GM18951 (cell line): ENCODE results near the gene EXOC4.
"Not testable (repeated sequence)": the region's sequence is repeated elsewhere in the genome, so short reads cannot be mapped to it uniquely, and the experiment has no call there.

Experiments
- POLR2A ChIP-seq: IDR thresholded peaks from 4 replicates; pipeline ENCODE4 v1.6.1; 2011; ENCODE audit warnings: mild to moderate bottlenecking; ENCODE audit not compliant: insufficient read length, insufficient read depth; ENCODE audit errors: extremely low read depth
- in situ Hi-C: fragments of 300-500 bp; cut with MboI; formaldehyde crosslinking; loops from one replicate; pipeline ENCODE4 v1.12.0; 2022; ENCODE audit warnings: low sequenced_read_pairs, mixed read lengths, inconsistent platforms; ENCODE audit not compliant: unreplicated experiment

EXOC4 gene

DNA sequence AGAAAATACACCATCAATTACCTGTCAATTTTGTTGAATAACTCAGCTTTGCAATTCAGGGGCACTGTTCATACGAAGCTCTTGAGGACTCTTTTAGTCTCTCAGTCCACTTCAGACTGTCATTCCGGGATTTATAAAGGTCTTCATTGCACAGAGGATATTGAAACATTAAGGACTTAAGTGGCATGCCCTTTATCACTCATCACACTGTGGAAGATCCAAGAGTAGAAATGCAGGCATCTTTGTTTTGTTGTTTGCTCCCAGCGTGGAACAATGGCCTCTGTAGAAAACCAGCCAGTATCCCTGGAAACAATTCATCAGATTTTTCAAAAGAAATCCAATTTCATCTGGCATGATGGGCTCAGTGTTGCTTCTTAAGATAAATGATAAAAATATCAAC is 808.0 kb downstream of the EXOC4 start:
- no peak for TF ChIP-seq POLR2A
- in situ Hi-C loops, result no loop called here

- in situ Hi-C loops, result no loop called here
- no peak for TF ChIP-seq POLR2A
Observed at GRCh38 chr7:134062460-134062859, 809.6 kb downstream of the EXOC4 start.

GRCh38 chr7:134065415-134065814 is 812.5 kb downstream of the EXOC4 start:
- in situ Hi-C loops, result no loop called here
- no peak for TF ChIP-seq POLR2A

DNA sequence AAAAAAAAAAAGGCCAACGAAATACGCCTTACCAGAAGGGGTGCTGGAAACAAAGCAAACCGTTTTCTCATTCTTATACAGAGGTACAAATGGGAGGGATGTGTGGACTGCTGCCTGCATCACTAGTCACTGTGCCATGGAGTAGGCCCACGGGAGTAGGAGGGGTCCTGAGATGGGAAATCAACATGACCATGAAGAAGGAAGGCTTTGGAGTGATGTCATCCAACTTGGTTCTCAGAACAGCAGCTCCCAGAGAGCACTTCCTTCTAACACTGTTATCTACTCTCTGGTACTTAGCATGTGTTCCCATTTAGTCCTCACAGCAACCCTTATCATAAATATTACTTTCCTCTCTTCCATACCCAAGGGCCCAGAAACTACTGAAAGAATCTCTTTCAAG is 814.3 kb downstream of the EXOC4 start:
- in situ Hi-C loops, result no loop called here

GRCh38 chr7:134068670-134069069 is 815.8 kb downstream of the EXOC4 start:
- TF ChIP-seq POLR2A, result no peak
- in situ Hi-C loops, result no loop called here

More for the DNA sequence above, 814.3 kb downstream of the EXOC4 start:
- no peak for TF ChIP-seq POLR2A

DNA sequence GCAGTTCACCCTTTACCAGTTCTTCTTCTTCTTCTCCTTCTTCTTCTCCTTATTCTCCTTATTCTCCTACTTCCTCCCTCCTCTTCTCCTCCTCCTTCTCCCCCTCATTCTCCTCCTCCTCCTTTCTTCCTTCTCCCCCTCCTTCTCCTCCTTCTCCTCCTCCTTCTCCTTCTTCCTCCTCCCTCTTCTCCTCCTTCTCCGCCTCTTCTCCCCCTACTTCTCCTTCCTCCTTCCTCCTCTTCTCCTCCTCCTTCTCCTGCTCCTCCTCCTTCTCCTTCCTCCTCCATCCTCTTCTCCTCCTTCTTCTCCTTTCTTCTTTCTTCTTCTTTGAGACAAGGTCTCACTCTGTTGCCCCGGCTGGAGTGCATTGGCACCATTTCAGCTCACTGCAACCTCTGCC is 816.3 kb downstream of the EXOC4 start:
- no peak for TF ChIP-seq POLR2A
- in situ Hi-C loops, result no loop called here

GRCh38 chr7:134070673-134071072 is 817.8 kb downstream of the EXOC4 start:
- in situ Hi-C loops, result no loop called here

GRCh38 chr7:134071355-134072331 is 818.8 kb downstream of the EXOC4 start:
- TF ChIP-seq POLR2A, result no peak
- in situ Hi-C loops, result no loop called here

More at GRCh38 chr7:134070673-134071072, 817.8 kb downstream of the EXOC4 start:
- TF ChIP-seq POLR2A, result no peak

- in situ Hi-C loops, result no loop called here
- TF ChIP-seq POLR2A, result no peak
Observed at GRCh38 chr7:134073276-134073675, 820.4 kb downstream of the EXOC4 start.

GRCh38 chr7:134075799-134076198 is 822.9 kb downstream of the EXOC4 start:
- in situ Hi-C loops, result no loop called here
- TF ChIP-seq POLR2A, result no peak

DNA sequence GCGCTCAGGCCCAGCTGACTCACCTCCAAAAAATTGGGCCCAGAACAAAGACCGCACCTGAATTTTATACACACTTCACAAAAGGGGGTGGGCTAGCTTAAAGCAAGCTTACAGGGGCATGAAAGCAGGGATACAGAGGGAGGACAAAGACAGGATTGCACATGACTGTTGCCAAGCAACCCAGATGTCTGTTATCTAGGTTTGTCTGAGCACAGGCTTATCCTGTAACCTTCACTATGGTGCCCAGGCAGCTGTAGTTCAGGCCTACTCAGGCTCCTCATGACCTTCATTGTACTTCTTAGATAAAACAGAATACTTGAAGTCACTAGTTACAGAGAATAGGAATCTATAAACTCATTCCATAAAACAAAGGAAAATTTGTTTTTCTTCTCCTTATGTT is 824.7 kb downstream of the EXOC4 start:
- in situ Hi-C loops, result not testable (repeated sequence)

DNA sequence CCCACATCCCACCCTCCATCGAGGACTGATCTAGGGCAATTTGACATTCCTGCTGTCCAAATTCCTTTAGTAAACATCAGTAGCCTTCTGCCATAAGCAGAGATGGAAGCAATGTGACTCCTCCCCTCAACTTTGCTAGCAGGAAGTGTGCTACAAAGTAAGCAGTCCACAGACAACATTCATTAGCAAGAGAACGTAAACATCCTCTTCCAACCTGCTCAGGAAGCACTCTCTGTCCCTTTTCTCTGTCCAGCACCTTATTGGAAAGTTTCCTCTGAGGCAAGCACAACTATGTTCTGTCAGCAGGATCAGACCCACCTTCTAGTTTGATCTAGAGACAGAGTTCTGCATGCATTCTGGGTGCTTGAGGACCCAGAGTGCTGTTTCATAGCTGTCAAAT is 826.1 kb downstream of the EXOC4 start:
- in situ Hi-C loops, result no loop called here
- no peak for TF ChIP-seq POLR2A

DNA sequence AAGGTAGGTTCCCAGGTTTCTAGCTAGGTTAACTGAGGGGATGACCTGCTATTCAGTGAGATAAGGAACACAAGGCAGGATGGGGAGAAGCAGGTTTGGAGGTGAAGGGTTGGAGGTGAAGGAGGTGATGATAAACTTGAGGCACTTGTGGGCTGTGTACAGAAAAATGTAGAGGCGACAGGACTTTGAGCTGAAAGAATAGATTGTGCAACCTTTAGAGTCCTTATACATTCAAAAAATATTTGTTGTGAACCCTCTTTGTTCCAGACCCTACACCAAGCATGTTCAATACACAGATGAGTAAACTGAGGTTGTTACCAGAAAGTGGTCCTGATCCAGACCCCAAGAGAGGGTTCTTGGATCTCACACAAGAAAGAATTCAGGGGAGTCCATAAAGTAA is 828.8 kb downstream of the EXOC4 start:
- no peak for TF ChIP-seq POLR2A
- in situ Hi-C loops, result no loop called here

DNA sequence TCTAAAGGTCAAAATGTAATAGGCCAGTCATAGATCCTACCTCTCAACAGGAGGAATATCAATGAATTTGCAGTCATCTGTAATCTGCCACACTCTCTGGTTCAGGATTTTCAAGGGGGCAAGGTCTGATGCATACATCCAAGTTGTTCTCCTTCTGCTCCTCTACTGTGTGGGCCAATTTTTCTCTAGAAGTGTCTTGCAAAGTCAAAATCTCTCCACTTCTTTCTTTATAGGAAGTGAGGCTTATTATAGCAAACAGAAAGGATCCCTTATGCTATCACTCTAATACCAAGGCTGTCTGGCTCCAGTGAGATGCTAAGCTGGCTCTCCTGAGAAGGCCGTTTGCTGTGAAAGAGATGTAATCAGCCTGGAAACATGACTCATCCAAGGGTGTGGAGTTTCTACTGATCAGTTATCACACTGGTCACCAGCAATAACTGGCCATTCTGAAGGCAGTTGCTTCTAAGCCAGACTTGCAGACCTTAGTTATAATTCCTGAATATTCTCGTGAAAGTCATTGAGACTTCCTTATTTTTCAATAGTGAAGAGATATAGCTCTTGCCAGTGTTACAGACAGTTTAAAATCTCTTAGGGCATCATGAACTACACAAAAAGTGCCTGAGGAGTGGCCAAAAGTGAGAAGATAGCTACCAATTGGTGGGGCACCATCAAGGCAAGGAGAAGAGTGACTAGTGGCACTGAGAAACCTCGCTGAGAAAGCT is 831.0 kb downstream of the EXOC4 start:
- no peak for TF ChIP-seq POLR2A
- in situ Hi-C loops, result no loop called here

DNA sequence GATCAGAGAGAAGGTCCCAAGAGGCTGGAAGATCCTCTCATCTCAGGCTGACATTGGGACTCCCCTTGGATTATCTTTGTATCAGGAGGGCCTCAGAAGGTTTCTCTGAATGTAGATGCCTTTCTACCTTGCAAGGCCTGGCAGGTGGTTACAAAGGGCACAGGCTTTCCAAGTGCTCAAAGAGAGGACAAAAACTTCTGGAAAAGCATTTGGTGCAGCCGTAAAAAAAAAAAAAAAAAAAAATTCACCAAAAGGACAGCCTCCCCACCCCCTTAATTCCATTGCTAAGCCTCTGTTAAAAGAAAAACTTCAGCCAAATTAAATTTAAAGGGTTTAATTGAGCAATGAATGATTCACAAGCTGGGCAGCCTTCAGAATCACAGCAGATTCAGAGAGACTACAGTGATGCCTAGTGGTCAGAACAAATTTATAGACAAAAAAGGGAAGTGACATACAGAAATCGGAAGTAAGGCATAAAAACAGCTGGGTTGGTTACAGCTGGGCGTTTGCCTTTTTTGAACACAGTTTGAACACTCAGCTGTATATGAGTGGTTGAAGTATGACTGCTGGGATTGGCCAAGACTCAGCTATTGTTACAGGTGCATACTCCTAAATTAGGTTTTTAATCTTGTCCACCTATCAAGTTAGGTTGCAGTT is 831.7 kb downstream of the EXOC4 start:
- in situ Hi-C loops, result no loop called here

More for the DNA sequence above, 831.7 kb downstream of the EXOC4 start:
- no peak for TF ChIP-seq POLR2A
